SJCRH30 (cell line): ENCODE measurements around the gene ADGRA1. TPM values are rescaled to one million over a fixed set of nuclear protein-coding genes. Genes with fewer than 3 reads are reported as not detected.

Experiments
- DNase-seq, 2 experiments: peaks; one replicate each; pipeline ENCODE4 v3.0.0-alpha.2; 2015 to 2020
- H3K27ac ChIP-seq: fragments of 250-450 bp; sonication (Bioruptor Pico); 2 replicates; pipeline ENCODE4 v1.5.1; 2020; ENCODE audit warnings: mild to moderate bottlenecking, moderate library complexity
- H3K27me3 ChIP-seq: fragments of 250-450 bp; sonication (Bioruptor Pico); 2 replicates; pipeline ENCODE4 v1.5.1; 2020; ENCODE audit warnings: mild to moderate bottlenecking, moderate library complexity
- H3K36me3 ChIP-seq: fragments of 250-450 bp; sonication (Bioruptor Pico); 2 replicates; pipeline ENCODE4 v1.5.1; 2020; ENCODE audit warnings: mild to moderate bottlenecking, moderate library complexity
- H3K4me1 ChIP-seq: fragments of 250-450 bp; sonication (Bioruptor Pico); 2 replicates; pipeline ENCODE4 v1.5.1; 2020; ENCODE audit warnings: mild to moderate bottlenecking, moderate library complexity
- H3K4me3 ChIP-seq: fragments of 250-450 bp; sonication (Bioruptor Pico); 2 replicates; pipeline ENCODE4 v1.5.1; 2020; ENCODE audit warnings: mild to moderate bottlenecking, moderate library complexity
- H3K9me3 ChIP-seq: fragments of 250-450 bp; sonication (Bioruptor Pico); replicated peaks from 2 replicates; pipeline ENCODE4 v1.5.1; 2020; ENCODE audit warnings: mild to moderate bottlenecking, moderate library complexity
- total RNA-seq: library from RNA; depleted of rRNA; stranded (reverse); fragments of >200 nt; shearing (Covaris generic); gene quantifications from 2 replicates; pipeline ENCODE4 v1.2.3, GENCODE V29; 2014; rRNA removed

Gene ADGRA1
- total RNA-seq, 1 experiment from 2014 or later = 1.0 TPM

DNA sequence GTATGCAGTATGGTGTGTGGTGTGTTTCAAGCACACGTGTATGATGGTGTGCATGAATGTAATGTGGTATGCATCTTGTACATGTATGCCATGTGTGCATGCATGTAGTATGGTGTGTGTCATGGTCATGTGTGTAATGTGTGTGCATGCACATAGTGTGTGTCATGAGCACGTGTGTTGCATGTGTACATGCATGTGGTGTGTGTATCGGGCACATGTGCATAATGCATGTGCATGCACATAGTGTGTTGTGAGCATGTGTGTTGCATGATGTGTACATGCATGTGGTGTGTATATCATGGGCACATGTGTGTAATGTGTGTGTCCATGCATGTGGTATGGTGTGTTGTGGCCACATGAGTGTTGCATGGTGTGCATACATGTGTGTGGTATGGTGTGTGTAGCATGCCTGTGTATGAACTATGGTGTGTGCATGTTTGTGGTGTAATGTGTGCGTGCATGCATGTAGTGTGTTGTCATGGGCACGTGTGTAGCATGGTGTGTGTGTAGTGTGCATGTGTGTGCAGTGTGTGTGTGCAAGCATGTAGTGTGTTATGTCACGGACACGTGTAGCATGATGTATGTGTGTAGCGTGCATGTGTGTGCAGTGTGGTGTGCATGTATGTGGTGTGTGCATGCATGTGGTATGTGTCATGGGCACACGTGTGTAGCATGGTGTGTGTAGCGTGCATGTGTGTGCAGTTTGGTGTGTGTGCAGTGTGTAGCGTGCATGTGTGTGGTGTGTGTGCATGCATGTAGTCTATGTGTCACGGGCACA lies 89.8 kb downstream of the ADGRA1 start:
- DNase-seq = no peak
- Histone ChIP-seq H3K36me3 (no peaks in the 10 kb centered on the region), H3K4me1 (no peaks in the 10 kb centered on the region), H3K9me3 (no peaks in the 10 kb centered on the region), H3K27me3 (no peaks in the 10 kb centered on the region), H3K4me3 (no peak overlapping the region), H3K27ac (no peak overlapping the region)

DNA sequence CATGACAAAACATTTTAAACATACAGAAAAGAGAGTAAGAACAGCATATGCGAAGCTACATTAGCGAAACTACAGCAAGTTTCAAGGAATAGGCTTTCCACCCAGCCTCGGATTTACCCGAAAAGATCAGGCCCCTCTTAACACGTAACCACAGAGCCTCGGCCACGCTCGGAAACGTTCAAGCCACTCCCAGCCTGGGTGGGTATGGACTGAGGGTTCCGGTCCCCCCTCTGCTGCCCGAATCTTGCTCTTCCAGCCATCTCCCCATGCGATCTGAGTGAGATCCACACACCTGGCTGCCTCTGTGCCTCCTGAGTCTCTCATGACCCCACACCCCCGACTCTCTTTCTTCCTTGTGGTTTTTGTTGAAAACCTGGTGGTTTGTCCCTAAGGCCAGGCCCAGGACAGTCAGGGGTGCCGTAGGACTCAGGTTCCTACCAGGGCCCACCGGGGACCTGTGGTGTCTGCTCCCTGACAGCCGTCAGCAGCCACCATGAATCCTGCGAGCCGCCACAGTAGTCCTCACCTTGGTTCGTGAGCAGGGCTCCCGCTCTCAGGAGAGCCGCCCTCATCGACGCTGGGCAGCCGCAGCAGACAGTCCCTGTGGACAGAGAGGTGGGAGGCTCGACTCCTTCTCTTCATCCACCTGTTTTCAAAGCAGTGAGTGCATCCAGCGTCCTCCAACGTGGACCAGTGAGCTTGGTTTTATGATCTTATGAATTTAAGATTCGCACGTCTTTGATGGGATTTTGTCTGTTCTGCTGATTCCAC lies 90.8 kb downstream of the ADGRA1 start:
- Histone ChIP-seq H3K36me3 (no peaks in the 10 kb centered on the region), H3K9me3 (no peaks in the 10 kb centered on the region), H3K27ac (no peak overlapping the region), H3K4me1 (no peaks in the 10 kb centered on the region), H3K4me3 (no peak overlapping the region), H3K27me3 (no peaks in the 10 kb centered on the region)
- no peak for DNase-seq

DNA sequence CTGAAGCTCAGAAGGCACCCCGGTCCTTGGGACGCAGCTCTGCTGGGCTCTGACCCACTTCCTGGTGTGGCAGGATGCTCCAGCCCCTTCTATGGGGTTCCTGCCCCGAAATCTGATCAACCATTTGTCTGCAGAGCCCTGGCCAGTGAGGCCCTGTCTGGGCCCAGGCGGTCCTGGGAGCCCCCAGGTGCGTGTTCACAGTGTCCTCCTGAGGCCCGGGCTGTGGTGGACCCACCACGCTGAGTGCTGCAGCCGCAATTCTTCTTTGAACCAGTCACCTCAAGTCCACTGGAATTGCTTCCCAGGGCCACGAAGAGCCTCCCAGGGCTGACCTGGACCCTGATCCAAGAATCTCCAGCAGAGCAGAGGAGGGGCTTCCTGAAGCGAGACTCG lies 91.4 kb downstream of the ADGRA1 start:
- Histone ChIP-seq H3K27ac (no peak overlapping the region), H3K9me3 (no peaks in the 10 kb centered on the region), H3K4me1 (no peaks in the 10 kb centered on the region), H3K27me3 (no peaks in the 10 kb centered on the region), H3K36me3 (no peaks in the 10 kb centered on the region), H3K4me3 (no peak overlapping the region)
- no peak for DNase-seq

DNA sequence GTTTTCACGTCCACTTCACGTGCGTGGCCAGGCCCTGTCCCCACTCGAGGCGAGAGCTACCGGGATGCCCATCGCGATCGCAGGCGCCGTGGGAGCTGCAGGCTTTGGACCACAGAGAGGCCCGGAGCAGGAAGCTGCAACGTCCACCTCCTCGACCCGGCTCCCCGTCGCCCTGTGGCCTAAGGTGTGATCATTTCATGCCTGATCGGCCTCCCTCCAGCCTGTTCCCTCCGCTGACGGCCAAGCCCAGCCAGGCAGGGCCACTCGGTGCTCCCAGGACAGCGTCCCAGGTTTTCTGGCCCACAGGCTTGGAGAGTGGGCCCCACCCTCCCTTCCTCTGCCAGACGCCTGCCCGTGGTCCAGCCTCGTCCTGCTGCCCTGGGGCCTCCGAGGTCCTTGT lies 91.9 kb downstream of the ADGRA1 start:
- H3K9me3 ChIP-seq = no peaks in the 10 kb centered on the region
- H3K27me3 ChIP-seq = no peaks in the 10 kb centered on the region
- no peaks in the 10 kb centered on the region for H3K4me1 ChIP-seq
- H3K27ac ChIP-seq = no peak overlapping the region
- no peak overlapping the region for H3K4me3 ChIP-seq
- no peak for DNase-seq
- no peaks in the 10 kb centered on the region for H3K36me3 ChIP-seq

GRCh38 chr10:133180192-133180964 lies 92.7 kb downstream of the ADGRA1 start:
- Histone ChIP-seq H3K4me1 (no peaks in the 10 kb centered on the region), H3K27ac (no peak overlapping the region), H3K9me3 (no peaks in the 10 kb centered on the region), H3K4me3 (no peak overlapping the region), H3K36me3 (no peaks in the 10 kb centered on the region), H3K27me3 (no peaks in the 10 kb centered on the region)
- no peak for DNase-seq

GRCh38 chr10:133180965-133181639 lies 93.4 kb downstream of the ADGRA1 start:
- Histone ChIP-seq H3K4me3 (no peak overlapping the region), H3K27me3 (no peaks in the 10 kb centered on the region), H3K9me3 (no peaks in the 10 kb centered on the region), H3K4me1 (no peaks in the 10 kb centered on the region), H3K27ac (no peak overlapping the region), H3K36me3 (no peaks in the 10 kb centered on the region)
- DNase-seq = no peak

Other genes with a start within 250 kb of the ADGRA1 start
- gene CFAP46, start 145.4 kb upstream of the ADGRA1 start, total RNA-seq = 1.1 and 1.7 TPM in 2 replicates
- 1.1 TPM in 1 of 2 replicates, not detected in the other for gene KNDC1, start 72.3 kb downstream of the ADGRA1 start, total RNA-seq
- gene UTF1, start 142.3 kb downstream of the ADGRA1 start, total RNA-seq = not detected in 2 replicates
- gene VENTX, start 149.9 kb downstream of the ADGRA1 start, total RNA-seq = 0.10 and 0.26 TPM in 2 replicates
- gene ADAM8, start 188.9 kb downstream of the ADGRA1 start, total RNA-seq = 0.56 and 0.67 TPM in 2 replicates
- 23.3 and 24.4 TPM in 2 replicates for gene TUBGCP2, start 220.9 kb downstream of the ADGRA1 start, total RNA-seq
- gene ZNF511, start 221.0 kb downstream of the ADGRA1 start, total RNA-seq = 23.9 and 28.5 TPM in 2 replicates
- not detected in 2 replicates for gene CALY, start 249.0 kb downstream of the ADGRA1 start, total RNA-seq